ENCODE measurements around the gene WBP1. TPM values are rescaled to one million over a fixed set of nuclear protein-coding genes. Genes with fewer than 3 reads are reported as not detected.

WBP1 gene
- total RNA-seq, 4 donors from 2014 or later, result 60.7 to 119 (median 102) TPM

- Histone ChIP-seq H3K4me3 (replicated peaks in 1 of 3) (peak overlapping the region; percentile 4 to 78 (median 35)), H3K27me3 (no peaks in the 10 kb centered on the region), H3K9me3 (no peaks in the 10 kb centered on the region), H3K36me3 (peaks cover 14 to 16% of the 10 kb centered on the region in 2 donors), H3K27ac (peak overlapping the region; percentile 82 to 86 (median 83)), H3K4me1 (peaks cover 5 to 16% of the 10 kb centered on the region in 2 donors)
- WGBS, 2 donors, result 62 to 66% methylated on average over 16 of the region's 16 CpGs
- DNase-seq, result peak in 1 of 2 donors; percentile 6
- intact Hi-C loops (cut with DNase I), result no loop called here
- TF ChIP-seq CTCF (IDR thresholded peaks at IDR 0.05) (no peak), POLR2A (IDR thresholded peaks at IDR 0.05) (no peak)
Measured at GRCh38 chr2:74471332-74472065, 13.3 kb downstream of the WBP1 start.

GRCh38 chr2:74472086-74472944 lies 14.1 kb downstream of the WBP1 start, which contains the start of gene MRPL53:
Gene MRPL53, minus strand, starts transcription at chr2:74472680. Its CDS starts 20 bp downstream, at chr2:74472660.
- Histone ChIP-seq H3K9me3 (no peaks in the 10 kb centered on the region), H3K4me1 (peaks cover 5 to 16% of the 10 kb centered on the region in 2 donors), H3K4me3 (replicated peaks in 1 of 3) (peak within 1 kb of the TSS; percentile 4 to 78 (median 35)), H3K36me3 (peaks cover 14 to 16% of the 10 kb centered on the region in 2 donors), H3K27me3 (no peaks in the 10 kb centered on the region), H3K27ac (peak within 1 kb of the TSS; percentile 82 to 86 (median 83))
- no peak for TF ChIP-seq CTCF (IDR thresholded peaks at IDR 0.05)
- TF ChIP-seq POLR2A (IDR thresholded peaks at IDR 0.05), result peak in 1 of 2 donors; percentile 80
- WGBS, 2 donors, result 1 to 2% methylated on average over 41 of the region's 66 CpGs
- peak; percentile 93 to 95 for DNase-seq
- intact Hi-C loops (cut with DNase I), result no loop called here

- H3K4me3 ChIP-seq (replicated peaks in 1 of 3), result peak overlapping the region; percentile 4 to 78 (median 35)
- intact Hi-C loops (cut with DNase I), result no loop called here
- peaks cover 5 to 16% of the 10 kb centered on the region in 2 donors for H3K4me1 ChIP-seq
- no peak for TF ChIP-seq POLR2A (IDR thresholded peaks at IDR 0.05)
- no peak for TF ChIP-seq CTCF (IDR thresholded peaks at IDR 0.05)
- H3K27me3 ChIP-seq, result no peaks in the 10 kb centered on the region
- 4 to 14% methylated on average over 7 of the region's 7 CpGs for WGBS, 2 donors
- H3K27ac ChIP-seq, result peak overlapping the region; percentile 82 to 86 (median 83)
- DNase-seq, result no peak
- peaks cover 14 to 16% of the 10 kb centered on the region in 2 donors for H3K36me3 ChIP-seq
- H3K9me3 ChIP-seq, result no peaks in the 10 kb centered on the region
Measured at GRCh38 chr2:74472945-74473258, 14.7 kb downstream of the WBP1 start.

- Histone ChIP-seq H3K4me1 (peaks cover 5 to 16% of the 10 kb centered on the region in 2 donors), H3K36me3 (peaks cover 14 to 16% of the 10 kb centered on the region in 2 donors), H3K27ac (no peak overlapping the region), H3K4me3 (replicated peaks in 1 of 3) (no peak overlapping the region), H3K27me3 (no peaks in the 10 kb centered on the region), H3K9me3 (no peaks in the 10 kb centered on the region)
- TF ChIP-seq CTCF (IDR thresholded peaks at IDR 0.05) (no peak), POLR2A (IDR thresholded peaks at IDR 0.05) (no peak)
- intact Hi-C loops (cut with DNase I), result no loop called here
- WGBS, 2 donors, result 91 to 96% methylated on average over 4 to 6 of the region's 6 CpGs
- DNase-seq, result no peak
Measured at GRCh38 chr2:74474481-74474880, 16.2 kb downstream of the WBP1 start.

All from thyroid gland (tissue), 4 donors.